Endothelial cell of hepatic sinusoid (primary cell): ENCODE results near the gene SNX33.

Experiments used
- in situ Hi-C: cut with HindIII; loops from 2 replicates; pipeline ENCODE4 v1.10.0; 2017; ENCODE audit warnings: low sequenced_read_pairs

SNX33 gene

GRCh38 chr15:75639709-75640482, 7.8 kb upstream of the SNX33 start, which contains the start of gene IMP3:
IMP3 (minus strand) TSS chr15:75640224; CDS start chr15:75640168, 56 bp downstream.
- in situ Hi-C loops = loop anchor here (5.0 to 25.0 kb wide), 2 partner anchors 33 to 178 kb away; partner anchors contain the start of gene SIN3A

- in situ Hi-C loops = loop anchor here (5.0 to 25.0 kb wide), 2 partner anchors 33 to 178 kb away; partner anchors contain the start of gene SIN3A
Observed at GRCh38 chr15:75640483-75641178, 7.1 kb upstream of the SNX33 start.

GRCh38 chr15:75641179-75641503, 6.6 kb upstream of the SNX33 start:
- in situ Hi-C loops = loop anchor here (5.0 to 25.0 kb wide), 2 partner anchors 34 to 179 kb away; partner anchors contain the start of gene SIN3A

- in situ Hi-C loops = loop anchor here (5.0 to 25.0 kb wide), 2 partner anchors 34 to 179 kb away; partner anchors contain the start of gene SIN3A
Observed at GRCh38 chr15:75641603-75642002, 6.1 kb upstream of the SNX33 start.

GRCh38 chr15:75644376-75644775, 3.3 kb upstream of the SNX33 start:
- in situ Hi-C loops = loop anchor here (5.0 to 25.0 kb wide), 2 partner anchors 37 to 182 kb away; partner anchors contain the start of gene SIN3A

GRCh38 chr15:75646112-75646943, 1.4 kb upstream of the SNX33 start:
- in situ Hi-C loops = loop anchor here (25.0 kb wide), 1 partner anchor 184 kb away; the partner anchor contains the start of gene SIN3A

GRCh38 chr15:75646944-75647364, 758 bp upstream of the SNX33 start:
- in situ Hi-C loops = loop anchor here (25.0 kb wide), 1 partner anchor 185 kb away; the partner anchor contains the start of gene SIN3A

GRCh38 chr15:75648156-75649000, 666 bp downstream of the SNX33 start:
- in situ Hi-C loops = loop anchor here (25.0 kb wide), 1 partner anchor 186 kb away; the partner anchor contains the start of gene SIN3A

GRCh38 chr15:75649045-75649761, 1.5 kb downstream of the SNX33 start:
- in situ Hi-C loops = loop anchor here (25.0 kb wide), 1 partner anchor 187 kb away; the partner anchor contains the start of gene SIN3A

- in situ Hi-C loops = loop anchor here (25.0 kb wide), 1 partner anchor 188 kb away; the partner anchor contains the start of gene SIN3A
Observed at GRCh38 chr15:75649848-75650247, 2.1 kb downstream of the SNX33 start.

GRCh38 chr15:75650908-75651809, 3.4 kb downstream of the SNX33 start:
- in situ Hi-C loops = no loop called here

- in situ Hi-C loops = no loop called here
Observed at GRCh38 chr15:75651810-75652543, 4.3 kb downstream of the SNX33 start.

- in situ Hi-C loops = no loop called here
Observed at GRCh38 chr15:75653347-75653913, 5.7 kb downstream of the SNX33 start.

- in situ Hi-C loops = no loop called here
Observed at GRCh38 chr15:75654201-75654907, 6.6 kb downstream of the SNX33 start.

- in situ Hi-C loops = no loop called here
Observed at GRCh38 chr15:75655931-75656330, 8.2 kb downstream of the SNX33 start.

GRCh38 chr15:75656331-75656730, 8.6 kb downstream of the SNX33 start:
- in situ Hi-C loops = no loop called here
